Stimulated activated naive B cell treated with anti-CD40 and anti-IgM and Interleukin-4, amounts not matched to agents 10 μg/mL and 1 μg/mL and 100 μg/mL, for 72 hours (primary cell): Measurements from ENCODE around the gene B4GALT5.

ENCODE experiments used
- ATAC-seq, 2 donors: fragments of 150-1000 bp; cut with Tn5 transposase; replicated peaks; 2 replicates each; pipeline ENCODE4 v1.10.0; 2021; ENCODE audit warnings: moderate library complexity in 1 of 2
- DNase-seq: peaks from one replicate; pipeline ENCODE4 v3.0.0; 2021
- H3K27ac Mint-ChIP-seq: one replicate; pipeline ENCODE4 v1.8.0; 2022; ENCODE audit warnings: mild to moderate bottlenecking, mixed read lengths
- H3K27me3 Mint-ChIP-seq, 2 donors: one replicate each; pipeline ENCODE4 v1.8.0; 2022; ENCODE audit warnings: mixed read lengths in 2 of 2
- H3K36me3 Mint-ChIP-seq, 2 donors: one replicate each; pipeline ENCODE4 v1.8.0; 2022; ENCODE audit warnings: mixed read lengths in 2 of 2, mild to moderate bottlenecking in 1 of 2
- H3K4me1 Mint-ChIP-seq, 2 donors: one replicate each; pipeline ENCODE4 v1.8.0; 2022; ENCODE audit warnings: mixed read lengths in 2 of 2, mild to moderate bottlenecking in 1 of 2
- H3K4me3 Mint-ChIP-seq, 2 donors: one replicate each; pipeline ENCODE4 v1.8.0; 2022; ENCODE audit warnings: mild to moderate bottlenecking in 2 of 2, mixed read lengths in 2 of 2, moderate library complexity in 1 of 2
- H3K9me3 Mint-ChIP-seq, 2 donors: one replicate each; pipeline ENCODE4 v1.8.0; 2022; ENCODE audit warnings: mixed read lengths in 2 of 2, mild to moderate bottlenecking in 1 of 2

B4GALT5 gene

GRCh38 chr20:49592120-49592519 lies 121.6 kb downstream of the B4GALT5 start:
- DNase-seq (no peak), ATAC-seq (no peak)
- Mint-ChIP-seq H3K36me3 (peaks cover 0 to 4% of the 10 kb centered on the region in 2 donors), H3K9me3 (peaks cover 8 to 13% of the 10 kb centered on the region in 2 donors), H3K27me3 (peaks cover 30 to 36% of the 10 kb centered on the region in 2 donors), H3K4me3 (no peak overlapping the region), H3K4me1 (peaks cover 24 to 36% of the 10 kb centered on the region in 2 donors), H3K27ac (no peak overlapping the region)

- H3K4me3 Mint-ChIP-seq, result no peak overlapping the region
- H3K27me3 Mint-ChIP-seq, result peaks cover 30 to 36% of the 10 kb centered on the region in 2 donors
- DNase-seq (no peak), ATAC-seq (no peak)
- H3K9me3 Mint-ChIP-seq, result peaks cover 8 to 13% of the 10 kb centered on the region in 2 donors
- peaks cover 0 to 4% of the 10 kb centered on the region in 2 donors for H3K36me3 Mint-ChIP-seq
- no peak overlapping the region for H3K27ac Mint-ChIP-seq
- peaks cover 22 to 31% of the 10 kb centered on the region in 2 donors for H3K4me1 Mint-ChIP-seq
Observed at GRCh38 chr20:49591217-49591865, 122.3 kb downstream of the B4GALT5 start.

- peaks cover 0 to 4% of the 10 kb centered on the region in 2 donors for H3K36me3 Mint-ChIP-seq
- H3K4me3 Mint-ChIP-seq, result no peak overlapping the region
- H3K27ac Mint-ChIP-seq, result no peak overlapping the region
- DNase-seq, result no peak
- no peak for ATAC-seq
- H3K4me1 Mint-ChIP-seq, result peaks cover 14 to 22% of the 10 kb centered on the region in 2 donors
- H3K9me3 Mint-ChIP-seq, result peaks cover 8 to 13% of the 10 kb centered on the region in 2 donors
- H3K27me3 Mint-ChIP-seq, result peaks cover 26 to 42% of the 10 kb centered on the region in 2 donors
Observed at GRCh38 chr20:49590163-49591017, 123.3 kb downstream of the B4GALT5 start.

- Mint-ChIP-seq H3K36me3 (peaks cover 0 to 4% of the 10 kb centered on the region in 2 donors), H3K4me3 (no peak overlapping the region), H3K27ac (no peak overlapping the region), H3K27me3 (peaks cover 20 to 38% of the 10 kb centered on the region in 2 donors), H3K9me3 (peaks cover 8 to 13% of the 10 kb centered on the region in 2 donors), H3K4me1 (peaks cover 8 to 19% of the 10 kb centered on the region in 2 donors)
- ATAC-seq (no peak), DNase-seq (no peak)
Observed at GRCh38 chr20:49589747-49590146, 123.9 kb downstream of the B4GALT5 start.

- H3K36me3 Mint-ChIP-seq, result peaks cover 0 to 4% of the 10 kb centered on the region in 2 donors
- H3K27ac Mint-ChIP-seq, result no peak overlapping the region
- peaks cover 6 to 10% of the 10 kb centered on the region in 2 donors for H3K4me1 Mint-ChIP-seq
- H3K4me3 Mint-ChIP-seq, result no peak overlapping the region
- peaks cover 22% of the 10 kb centered on the region in 2 donors for H3K27me3 Mint-ChIP-seq
- ATAC-seq (no peak), DNase-seq (no peak)
- peaks cover 10 to 14% of the 10 kb centered on the region in 2 donors for H3K9me3 Mint-ChIP-seq
Observed at GRCh38 chr20:49587111-49587570, 126.5 kb downstream of the B4GALT5 start.

- H3K4me1 Mint-ChIP-seq, result peaks cover 6 to 10% of the 10 kb centered on the region in 2 donors
- H3K27me3 Mint-ChIP-seq, result peaks cover 21 to 22% of the 10 kb centered on the region in 2 donors
Observed at GRCh38 chr20:49585585-49586245, 128.0 kb downstream of the B4GALT5 start.

GRCh38 chr20:49584418-49585382 lies 129.0 kb downstream of the B4GALT5 start:
- Mint-ChIP-seq H3K4me1 (peaks cover 0 to 1% of the 10 kb centered on the region in 2 donors), H3K36me3 (no peaks in the 10 kb centered on the region), H3K9me3 (peaks cover 5 to 7% of the 10 kb centered on the region in 2 donors), H3K27ac (no peak overlapping the region), H3K27me3 (peaks cover 18 to 21% of the 10 kb centered on the region in 2 donors), H3K4me3 (no peak overlapping the region)
- DNase-seq (no peak), ATAC-seq (no peak)

More at GRCh38 chr20:49585585-49586245, 128.0 kb downstream of the B4GALT5 start:
- Mint-ChIP-seq H3K9me3 (peaks cover 12 to 13% of the 10 kb centered on the region in 2 donors), H3K36me3 (peaks cover 0 to 4% of the 10 kb centered on the region in 2 donors), H3K4me3 (no peak overlapping the region), H3K27ac (no peak overlapping the region)
- ATAC-seq (no peak), DNase-seq (no peak)

GRCh38 chr20:49583669-49584417 lies 129.8 kb downstream of the B4GALT5 start:
- H3K36me3 Mint-ChIP-seq, result no peaks in the 10 kb centered on the region
- H3K4me1 Mint-ChIP-seq, result no peaks in the 10 kb centered on the region
- no peak overlapping the region for H3K4me3 Mint-ChIP-seq
- no peak overlapping the region for H3K27ac Mint-ChIP-seq
- peaks cover 4 to 6% of the 10 kb centered on the region in 2 donors for H3K9me3 Mint-ChIP-seq
- DNase-seq (no peak), ATAC-seq (no peak)
- H3K27me3 Mint-ChIP-seq, result peaks cover 18 to 22% of the 10 kb centered on the region in 2 donors

GRCh38 chr20:49583343-49583668 lies 130.4 kb downstream of the B4GALT5 start:
- no peak for DNase-seq
- Mint-ChIP-seq H3K4me3 (no peak overlapping the region), H3K27ac (no peak overlapping the region), H3K9me3 (peaks cover 4 to 6% of the 10 kb centered on the region in 2 donors), H3K27me3 (peaks cover 18 to 22% of the 10 kb centered on the region in 2 donors), H3K36me3 (no peaks in the 10 kb centered on the region), H3K4me1 (no peaks in the 10 kb centered on the region)
- no peak for ATAC-seq
